Parathyroid adenoma (tissue), 2 donors: ENCODE measurements around the gene PSMD8.

Experiments
- H2AFZ ChIP-seq: fragments of 300-600 bp; sonication (generic); one replicate; pipeline ENCODE4 v1.7.0; 2017; ENCODE audit warnings: antibody characterized with exemption, mild to moderate bottlenecking
- H3K27ac ChIP-seq: fragments of 300-600 bp; sonication (generic); one replicate; pipeline ENCODE4 v1.7.0; 2017
- H3K27me3 ChIP-seq: fragments of 300-600 bp; sonication (generic); one replicate; pipeline ENCODE4 v1.7.0; 2017; ENCODE audit warnings: low read length; ENCODE audit not compliant: control insufficient read depth, insufficient read depth
- H3K36me3 ChIP-seq: fragments of 300-600 bp; sonication (generic); one replicate; pipeline ENCODE4 v1.7.0; 2017; ENCODE audit warnings: low read length; ENCODE audit not compliant: control insufficient read depth, insufficient read depth
- H3K4me1 ChIP-seq: fragments of 300-600 bp; sonication (generic); one replicate; pipeline ENCODE4 v1.7.0; 2017; ENCODE audit warnings: control low read depth
- H3K4me2 ChIP-seq: fragments of 300-600 bp; sonication (generic); one replicate; pipeline ENCODE4 v1.7.0; 2017; ENCODE audit warnings: low read length
- H3K4me3 ChIP-seq: fragments of 300-600 bp; sonication (generic); one replicate; pipeline ENCODE4 v1.7.0; 2017; ENCODE audit warnings: low read depth, low read length
- H3K79me2 ChIP-seq: fragments of 300-600 bp; sonication (generic); one replicate; pipeline ENCODE4 v1.7.0; 2017; ENCODE audit warnings: control low read depth
- H3K9ac ChIP-seq: fragments of 300-600 bp; sonication (generic); one replicate; pipeline ENCODE4 v1.7.0; 2017; ENCODE audit warnings: mild to moderate bottlenecking
- H3K9me3 ChIP-seq: fragments of 300-600 bp; sonication (generic); one replicate; pipeline ENCODE4 v1.7.0; 2017; ENCODE audit warnings: low read length; ENCODE audit not compliant: control insufficient read depth
- TF ChIP-seq, protein P1 (sequence below): fragments of 300-600 bp; sonication (generic); IDR thresholded peaks from one replicate; pipeline ENCODE4 v1.7.0; 2017; ENCODE audit warnings: antibody characterized with exemption, mild to moderate bottlenecking
- donor health status: primary hyperparathyroidism.

The PSMD8 gene

GRCh38 chr19:38355728-38356725, 18.3 kb upstream of the PSMD8 start:
- H3K9ac ChIP-seq: no peak overlapping the region
- TF ChIP-seq, protein P1, sequence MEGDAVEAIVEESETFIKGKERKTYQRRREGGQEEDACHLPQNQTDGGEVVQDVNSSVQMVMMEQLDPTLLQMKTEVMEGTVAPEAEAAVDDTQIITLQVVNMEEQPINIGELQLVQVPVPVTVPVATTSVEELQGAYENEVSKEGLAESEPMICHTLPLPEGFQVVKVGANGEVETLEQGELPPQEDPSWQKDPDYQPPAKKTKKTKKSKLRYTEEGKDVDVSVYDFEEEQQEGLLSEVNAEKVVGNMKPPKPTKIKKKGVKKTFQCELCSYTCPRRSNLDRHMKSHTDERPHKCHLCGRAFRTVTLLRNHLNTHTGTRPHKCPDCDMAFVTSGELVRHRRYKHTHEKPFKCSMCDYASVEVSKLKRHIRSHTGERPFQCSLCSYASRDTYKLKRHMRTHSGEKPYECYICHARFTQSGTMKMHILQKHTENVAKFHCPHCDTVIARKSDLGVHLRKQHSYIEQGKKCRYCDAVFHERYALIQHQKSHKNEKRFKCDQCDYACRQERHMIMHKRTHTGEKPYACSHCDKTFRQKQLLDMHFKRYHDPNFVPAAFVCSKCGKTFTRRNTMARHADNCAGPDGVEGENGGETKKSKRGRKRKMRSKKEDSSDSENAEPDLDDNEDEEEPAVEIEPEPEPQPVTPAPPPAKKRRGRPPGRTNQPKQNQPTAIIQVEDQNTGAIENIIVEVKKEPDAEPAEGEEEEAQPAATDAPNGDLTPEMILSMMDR: no peak
- no peaks in the 10 kb centered on the region for H3K36me3 ChIP-seq
- H3K27me3 ChIP-seq: no peaks in the 10 kb centered on the region
- H3K27ac ChIP-seq: no peak overlapping the region
- no peak overlapping the region for H2AFZ ChIP-seq
- no peaks in the 10 kb centered on the region for H3K9me3 ChIP-seq
- no peak overlapping the region for H3K4me2 ChIP-seq
- H3K4me1 ChIP-seq: no peaks in the 10 kb centered on the region
- no peaks in the 10 kb centered on the region for H3K79me2 ChIP-seq
- H3K4me3 ChIP-seq: no peak overlapping the region

GRCh38 chr19:38358071-38358470, 16.3 kb upstream of the PSMD8 start:
- Histone ChIP-seq H2AFZ (no peak overlapping the region), H3K9ac (no peak overlapping the region), H3K9me3 (no peaks in the 10 kb centered on the region), H3K4me3 (no peak overlapping the region), H3K36me3 (no peaks in the 10 kb centered on the region), H3K4me1 (no peaks in the 10 kb centered on the region), H3K79me2 (no peaks in the 10 kb centered on the region), H3K4me2 (no peak overlapping the region), H3K27me3 (no peaks in the 10 kb centered on the region), H3K27ac (no peak overlapping the region)
- TF ChIP-seq, protein P1: no peak

DNA sequence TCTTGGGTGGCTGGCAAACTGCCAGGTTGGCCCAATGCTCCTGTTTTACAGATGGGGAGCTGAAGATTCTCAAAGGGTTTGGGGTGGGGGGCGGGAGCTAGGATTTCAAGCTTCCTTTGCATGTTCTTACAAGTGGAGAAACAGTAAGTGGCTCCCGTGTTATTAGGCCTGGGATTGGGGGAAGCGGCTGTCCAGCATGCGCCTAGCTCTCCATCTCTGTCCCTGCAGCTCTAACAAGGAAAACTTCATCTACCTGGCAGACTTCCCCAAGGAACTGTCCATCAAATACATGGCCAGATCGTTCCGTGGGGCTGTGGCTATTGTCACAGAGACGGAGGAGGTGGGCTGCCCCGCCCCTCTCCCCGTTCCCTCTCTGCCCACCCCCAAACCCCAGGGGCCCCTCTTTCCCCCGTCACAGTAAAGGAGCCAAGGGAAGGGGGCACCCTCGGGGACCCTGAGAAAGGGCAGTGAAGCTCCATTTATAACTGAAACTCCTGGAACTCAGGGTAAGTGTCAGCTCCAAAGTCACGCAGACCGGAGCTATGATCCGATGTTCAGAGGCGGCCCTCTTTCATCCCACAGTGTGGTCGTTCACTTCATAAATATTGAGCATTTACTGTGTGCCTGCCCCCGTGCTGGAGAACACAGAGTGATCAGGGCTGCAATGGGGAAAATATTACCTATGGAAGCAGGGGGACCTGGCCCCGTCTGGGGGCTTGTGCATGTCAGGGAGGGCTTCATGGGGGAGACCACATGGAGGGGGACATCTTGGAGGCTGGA, 14.9 kb upstream of the PSMD8 start:
- no peak overlapping the region for H3K27ac ChIP-seq
- no peaks in the 10 kb centered on the region for H3K9me3 ChIP-seq
- H3K4me2 ChIP-seq: no peak overlapping the region
- H3K4me3 ChIP-seq: no peak overlapping the region
- H3K79me2 ChIP-seq: no peaks in the 10 kb centered on the region
- no peaks in the 10 kb centered on the region for H3K27me3 ChIP-seq
- no peaks in the 10 kb centered on the region for H3K4me1 ChIP-seq
- no peak overlapping the region for H2AFZ ChIP-seq
- no peak overlapping the region for H3K9ac ChIP-seq
- H3K36me3 ChIP-seq: no peaks in the 10 kb centered on the region
- TF ChIP-seq, protein P1: no peak

GRCh38 chr19:38360351-38360750, 14.0 kb upstream of the PSMD8 start:
- no peaks in the 10 kb centered on the region for H3K79me2 ChIP-seq

More at GRCh38 chr19:38360351-38360750, 14.0 kb upstream of the PSMD8 start:
- H3K9me3 ChIP-seq: no peaks in the 10 kb centered on the region
- no peak overlapping the region for H3K9ac ChIP-seq
- no peak overlapping the region for H3K4me2 ChIP-seq
- TF ChIP-seq, protein P1: no peak
- no peaks in the 10 kb centered on the region for H3K4me1 ChIP-seq
- no peaks in the 10 kb centered on the region for H3K36me3 ChIP-seq
- no peaks in the 10 kb centered on the region for H3K27me3 ChIP-seq
- H3K27ac ChIP-seq: no peak overlapping the region
- H2AFZ ChIP-seq: no peak overlapping the region
- no peak overlapping the region for H3K4me3 ChIP-seq
